Occipital lobe (tissue), 3 donors: Measurements from ENCODE around the gene TOMM6. TPM values are rescaled to one million over a fixed set of nuclear protein-coding genes. Genes with fewer than 3 reads are reported as not detected.

Experiments
- DNase-seq: peaks from one replicate; lab custom pipeline; 2025; lab: John Stamatoyannopoulos, UW
- small RNA-seq: library from RNA; depleted of rRNA; stranded (forward); fragments of <200 nt; gene quantifications from one replicate; pipeline ENCODE3, GENCODE V24; 2014
- total RNA-seq: library from RNA; depleted of rRNA; stranded (reverse); fragments of >200 nt; gene quantifications from one replicate; pipeline ENCODE4 v1.2.3, GENCODE V29; 2014

TOMM6 gene
- total RNA-seq, 1 donor from 2014 or later, result 34.2 TPM

GRCh38 chr6:41823178-41823577 is 35.7 kb downstream of the TOMM6 start:
- no peak for DNase-seq

DNA sequence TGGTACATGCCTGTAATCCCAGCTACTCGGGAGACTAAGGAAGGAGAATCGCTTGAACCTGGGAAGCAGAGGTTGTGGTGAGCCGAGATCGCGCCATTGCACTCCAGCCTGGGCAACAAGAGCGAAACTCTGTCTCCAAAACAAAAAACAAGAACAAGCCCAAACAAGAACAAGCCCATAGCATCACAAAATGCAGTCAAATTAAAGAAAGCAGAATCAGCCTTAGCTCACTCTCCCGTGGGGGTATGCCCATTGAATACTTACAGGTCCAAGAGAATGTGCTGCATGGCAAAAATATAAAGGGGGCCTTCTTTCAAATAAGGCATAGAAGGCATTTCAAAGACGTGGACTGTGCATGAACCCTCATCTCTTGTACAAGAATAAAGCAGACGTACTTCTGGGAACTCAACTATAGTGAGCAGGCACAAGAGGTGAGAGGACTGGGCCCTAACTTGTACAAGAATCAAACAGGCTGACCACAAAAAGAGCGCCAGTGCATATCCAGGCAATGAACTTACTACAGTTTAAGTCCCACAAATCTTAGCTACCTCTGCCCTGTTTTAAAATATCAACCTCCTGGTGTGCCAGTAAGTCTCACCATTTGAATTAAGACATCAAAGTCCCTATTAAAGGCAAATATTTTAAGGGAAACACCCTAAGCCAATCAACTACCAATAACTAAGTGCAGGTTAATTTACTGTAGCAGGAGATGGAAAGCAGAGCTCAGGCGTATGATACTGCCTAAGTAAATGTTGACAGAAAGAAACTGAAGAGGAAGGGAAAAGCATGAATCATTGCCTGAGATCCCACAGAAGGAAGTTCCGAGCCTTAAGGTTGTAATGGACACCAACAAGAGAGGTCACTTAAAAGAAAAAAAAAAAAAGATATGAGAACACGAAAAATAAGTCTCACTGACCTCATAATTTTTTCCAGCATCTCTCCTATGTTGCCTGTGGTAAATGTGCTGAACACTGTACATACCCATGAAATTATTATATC is 37.4 kb downstream of the TOMM6 start:
- no peak for DNase-seq

DNA sequence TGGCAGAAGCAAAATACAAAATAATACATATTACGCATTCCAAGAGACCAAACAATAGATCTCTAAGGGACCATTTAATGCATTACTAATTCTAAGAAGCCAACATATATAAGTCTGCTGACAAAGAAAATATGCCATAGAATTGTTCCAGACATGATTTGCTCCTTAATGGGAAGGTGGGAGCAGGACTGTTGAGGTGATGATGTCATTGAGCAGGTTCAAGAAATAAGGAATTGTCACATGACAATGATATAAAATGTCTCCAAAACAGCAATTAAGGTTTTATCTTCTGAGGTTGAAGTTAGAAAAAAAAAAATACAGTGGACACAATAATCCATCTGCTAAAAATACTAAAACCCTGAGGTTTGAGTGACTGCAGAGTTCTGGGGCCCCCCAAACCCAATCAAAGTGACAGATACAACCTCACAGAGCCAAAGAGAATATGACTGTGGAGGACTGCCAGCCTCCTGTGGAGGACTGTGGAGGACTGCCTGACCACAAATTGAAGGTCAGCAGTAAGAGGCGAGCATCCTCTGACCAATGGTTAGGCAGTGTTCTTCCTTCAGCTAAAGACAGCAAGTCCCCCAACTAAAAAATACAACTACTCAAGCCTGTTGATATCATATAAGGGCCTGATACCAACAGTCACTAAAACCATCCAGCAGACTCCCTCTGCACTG is 39.0 kb downstream of the TOMM6 start:
- DNase-seq, result no peak

GRCh38 chr6:41832263-41832662 is 44.8 kb downstream of the TOMM6 start:
- DNase-seq, result no peak

DNA sequence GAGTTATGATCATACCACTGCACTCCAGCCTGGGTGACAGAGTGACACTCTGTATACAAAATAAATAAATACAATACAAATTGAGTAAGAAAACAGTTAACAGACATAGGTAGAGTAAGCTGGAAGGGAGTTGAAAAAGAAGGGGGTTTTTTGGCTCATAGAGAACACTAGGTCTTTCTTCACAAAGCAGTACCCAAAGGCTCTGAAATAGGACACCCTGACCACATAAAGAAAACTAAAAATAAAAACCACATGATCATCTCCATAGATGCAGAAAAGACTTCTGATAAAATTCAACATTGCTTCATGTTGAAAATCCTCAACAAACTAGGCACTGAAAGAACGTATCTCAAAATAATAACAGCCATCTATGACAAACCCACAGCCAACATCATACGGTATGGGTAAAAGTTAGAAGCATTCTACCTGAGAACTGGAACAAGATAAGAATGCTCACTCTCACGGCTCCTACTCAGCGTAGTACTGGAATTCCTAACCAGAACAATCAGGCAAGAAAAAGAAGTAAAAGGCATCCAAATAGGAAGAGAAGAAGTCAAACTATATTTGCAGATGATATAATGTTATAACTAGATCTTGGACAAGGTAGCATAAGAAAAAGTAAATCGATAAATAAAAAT is 48.6 kb downstream of the TOMM6 start:
- DNase-seq, result no peak

GRCh38 chr6:41836660-41837052 is 49.2 kb downstream of the TOMM6 start:
- DNase-seq, result no peak

Small RNAs within 50 kb of the gene (small RNA-seq; reads per million reads assigned to genes)
- gene AL365205.2 (not detected), gene AL365205.3 (not detected), gene RF00393 (not detected)

Other genes with a start within 250 kb of the TOMM6 start
- gene FOXP4, start 241.3 kb upstream of the TOMM6 start, total RNA-seq, result 0.94 TPM
- gene MDFI, start 149.2 kb upstream of the TOMM6 start, total RNA-seq, result 11.7 TPM
- 3.4 TPM for gene TFEB, start 52.1 kb upstream of the TOMM6 start, total RNA-seq
- not detected for gene PGC, start 40.3 kb upstream of the TOMM6 start, total RNA-seq
- gene FRS3, start 7.8 kb upstream of the TOMM6 start, total RNA-seq, result 6.7 TPM
- 0.62 TPM for gene PRICKLE4, start 6.9 kb upstream of the TOMM6 start, total RNA-seq
- 12.5 TPM for gene USP49, start 107.7 kb downstream of the TOMM6 start, total RNA-seq
- 15.9 TPM for gene MED20, start 133.4 kb downstream of the TOMM6 start, total RNA-seq
- 14.0 TPM for gene BYSL, start 133.8 kb downstream of the TOMM6 start, total RNA-seq
- gene CCND3, start 154.1 kb downstream of the TOMM6 start, total RNA-seq, result 19.2 TPM